Measurements from ENCODE around the gene SLC16A12. TPM values are rescaled to one million over a fixed set of nuclear protein-coding genes. Genes with fewer than 3 reads are reported as not detected.

Gene SLC16A12
- total RNA-seq, 1 donor from 2014 or later, result 1.0 TPM

DNA sequence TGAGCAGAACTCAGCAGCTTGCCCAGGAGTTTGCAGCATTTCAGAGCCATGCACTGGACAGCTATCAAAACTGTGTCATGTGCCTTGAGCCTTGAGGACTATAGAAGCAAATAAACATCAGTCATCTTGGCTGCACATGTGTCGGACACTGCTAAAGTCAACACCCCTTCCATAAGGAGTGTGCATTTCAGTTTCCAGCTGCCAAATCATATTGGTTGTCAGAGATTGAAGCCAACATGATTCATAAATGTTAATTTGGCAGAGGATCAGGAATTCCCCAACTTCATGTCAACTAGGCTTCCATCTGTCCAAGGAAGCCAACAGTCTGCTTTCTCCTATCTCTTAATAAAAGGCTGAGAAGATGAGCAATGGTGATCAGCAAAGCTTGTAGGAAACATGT lies 32.8 kb downstream of the SLC16A12 start:
- H3K36me3 ChIP-seq, result no peaks in the 10 kb centered on the region
- H3K9me3 ChIP-seq, result no peaks in the 10 kb centered on the region
- H3K4me1 ChIP-seq, result no peaks in the 10 kb centered on the region
- no peak for ATAC-seq
- H3K27me3 ChIP-seq (ENCODE audit: low read depth), result no peaks in the 10 kb centered on the region
- TF ChIP-seq, protein P1, sequence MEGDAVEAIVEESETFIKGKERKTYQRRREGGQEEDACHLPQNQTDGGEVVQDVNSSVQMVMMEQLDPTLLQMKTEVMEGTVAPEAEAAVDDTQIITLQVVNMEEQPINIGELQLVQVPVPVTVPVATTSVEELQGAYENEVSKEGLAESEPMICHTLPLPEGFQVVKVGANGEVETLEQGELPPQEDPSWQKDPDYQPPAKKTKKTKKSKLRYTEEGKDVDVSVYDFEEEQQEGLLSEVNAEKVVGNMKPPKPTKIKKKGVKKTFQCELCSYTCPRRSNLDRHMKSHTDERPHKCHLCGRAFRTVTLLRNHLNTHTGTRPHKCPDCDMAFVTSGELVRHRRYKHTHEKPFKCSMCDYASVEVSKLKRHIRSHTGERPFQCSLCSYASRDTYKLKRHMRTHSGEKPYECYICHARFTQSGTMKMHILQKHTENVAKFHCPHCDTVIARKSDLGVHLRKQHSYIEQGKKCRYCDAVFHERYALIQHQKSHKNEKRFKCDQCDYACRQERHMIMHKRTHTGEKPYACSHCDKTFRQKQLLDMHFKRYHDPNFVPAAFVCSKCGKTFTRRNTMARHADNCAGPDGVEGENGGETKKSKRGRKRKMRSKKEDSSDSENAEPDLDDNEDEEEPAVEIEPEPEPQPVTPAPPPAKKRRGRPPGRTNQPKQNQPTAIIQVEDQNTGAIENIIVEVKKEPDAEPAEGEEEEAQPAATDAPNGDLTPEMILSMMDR (IDR thresholded peaks at IDR 0.05), result no peak
- intact Hi-C loops (cut with DNase I), result no loop called here
- H3K4me3 ChIP-seq, result no peak overlapping the region
- no peak overlapping the region for H3K27ac ChIP-seq
- DNase-seq, result no peak

DNA sequence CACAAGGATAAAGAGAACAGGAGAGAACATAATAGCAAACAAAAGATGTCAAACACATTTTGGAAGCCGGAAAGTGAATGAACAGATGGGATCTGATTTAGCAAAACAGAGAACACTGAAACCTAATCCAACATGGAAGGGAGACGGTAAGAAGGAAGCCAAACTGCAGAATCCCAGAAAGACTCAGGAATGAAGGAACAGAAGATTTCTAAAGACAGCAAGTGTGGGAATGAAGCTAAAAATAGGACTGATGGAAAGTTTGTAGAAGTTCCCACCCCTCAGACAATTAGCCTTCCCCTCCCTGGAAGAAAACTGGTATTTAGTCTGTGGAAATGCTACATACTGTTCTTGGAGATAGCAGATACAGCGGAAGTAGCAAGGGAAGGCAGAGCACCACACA lies 40.8 kb downstream of the SLC16A12 start:
- TF ChIP-seq, protein P1 (IDR thresholded peaks at IDR 0.05), result no peak
- no peak overlapping the region for H3K27ac ChIP-seq
- intact Hi-C loops (cut with DNase I), result no loop called here
- no peaks in the 10 kb centered on the region for H3K36me3 ChIP-seq
- ATAC-seq, result no peak
- DNase-seq, result no peak
- no peaks in the 10 kb centered on the region for H3K4me1 ChIP-seq
- H3K4me3 ChIP-seq, result no peak overlapping the region
- no peaks in the 10 kb centered on the region for H3K27me3 ChIP-seq (ENCODE audit: low read depth)
- no peaks in the 10 kb centered on the region for H3K9me3 ChIP-seq

DNA sequence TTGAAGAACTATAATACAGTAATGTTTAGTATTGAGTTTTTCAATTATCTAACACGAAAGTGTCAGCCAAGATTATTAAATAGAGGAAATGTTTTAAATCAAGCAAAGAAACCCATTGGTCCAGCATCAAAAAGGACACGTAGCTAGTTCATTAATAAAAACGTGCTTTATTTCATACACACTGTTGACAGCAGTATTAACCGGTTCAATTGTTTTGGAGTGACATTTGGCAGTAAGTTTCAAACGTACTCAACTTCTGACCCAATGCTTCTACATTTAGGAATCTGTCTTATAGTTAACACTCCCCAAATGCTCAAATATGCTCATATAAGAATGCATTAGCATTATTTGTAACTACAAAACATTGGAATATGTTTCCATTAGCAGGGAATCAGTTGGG lies 41.3 kb downstream of the SLC16A12 start:
- ATAC-seq, result no peak

DNA sequence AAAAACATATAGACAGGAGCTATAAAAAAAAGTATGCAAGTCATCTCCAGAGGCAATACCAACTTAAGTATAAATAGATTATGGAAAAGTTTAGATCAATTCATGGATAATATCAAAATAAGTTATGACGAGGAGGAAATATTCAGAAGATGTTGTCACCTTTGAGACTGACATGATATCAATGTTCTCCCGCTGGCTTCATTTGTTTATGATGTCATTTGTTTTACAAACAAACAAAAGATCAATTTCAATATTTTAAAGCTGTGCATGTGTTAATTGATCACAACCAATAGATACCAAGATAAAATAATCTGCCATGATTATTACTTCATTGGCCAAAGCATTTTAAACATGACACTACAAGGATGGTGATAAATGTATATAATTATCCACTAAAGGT lies 43.5 kb downstream of the SLC16A12 start:
- TF ChIP-seq, protein P1 (IDR thresholded peaks at IDR 0.05), result no peak
- intact Hi-C loops (cut with DNase I), result no loop called here
- H3K27me3 ChIP-seq (ENCODE audit: low read depth), result no peaks in the 10 kb centered on the region
- DNase-seq, result no peak
- H3K36me3 ChIP-seq, result no peaks in the 10 kb centered on the region
- ATAC-seq, result no peak
- no peaks in the 10 kb centered on the region for H3K4me1 ChIP-seq
- H3K9me3 ChIP-seq, result no peaks in the 10 kb centered on the region
- no peak overlapping the region for H3K27ac ChIP-seq
- no peak overlapping the region for H3K4me3 ChIP-seq

More for the DNA sequence above, 41.3 kb downstream of the SLC16A12 start:
- DNase-seq, result no peak
- Histone ChIP-seq H3K4me3 (no peak overlapping the region), H3K27me3 (ENCODE audit: low read depth) (no peaks in the 10 kb centered on the region), H3K4me1 (no peaks in the 10 kb centered on the region), H3K9me3 (no peaks in the 10 kb centered on the region), H3K36me3 (no peaks in the 10 kb centered on the region), H3K27ac (no peak overlapping the region)
- intact Hi-C loops (cut with DNase I), result no loop called here
- TF ChIP-seq, protein P1 (IDR thresholded peaks at IDR 0.05), result no peak

DNA sequence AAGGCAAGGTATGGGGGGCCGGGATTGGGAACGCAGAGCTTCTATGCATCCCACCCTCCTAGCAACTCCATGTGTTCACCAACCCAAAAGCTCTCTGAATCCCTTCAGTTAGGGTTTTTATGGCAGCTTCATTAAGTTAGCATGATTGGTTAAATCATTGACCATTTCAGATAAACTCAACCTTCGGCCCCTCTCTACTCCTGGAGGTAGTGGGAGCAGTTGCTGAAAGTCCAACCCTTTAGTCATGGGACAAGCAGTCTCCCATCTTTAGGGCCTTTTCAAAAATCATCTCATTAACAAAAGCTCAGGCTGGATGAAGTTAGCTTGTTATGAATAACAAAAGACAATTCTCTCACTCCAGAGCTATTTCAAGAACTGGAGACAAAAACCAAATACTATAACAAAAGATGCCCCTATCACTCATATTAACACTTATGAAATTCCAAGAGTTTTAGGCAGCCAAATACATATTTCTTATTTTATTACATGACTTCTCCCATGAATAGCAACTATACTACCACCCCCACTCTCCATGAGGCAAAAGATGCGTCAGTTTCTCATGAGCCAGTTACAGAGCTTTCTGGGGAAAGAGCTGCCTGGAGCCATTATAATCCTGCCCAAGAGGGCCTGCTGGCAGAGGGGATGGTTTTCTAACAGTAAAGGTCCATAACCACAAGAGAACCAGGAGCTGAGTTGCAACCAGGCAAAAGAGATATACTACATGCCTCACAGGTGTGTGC lies 44.6 kb downstream of the SLC16A12 start:
- Histone ChIP-seq H3K9me3 (no peaks in the 10 kb centered on the region), H3K36me3 (no peaks in the 10 kb centered on the region), H3K4me1 (no peaks in the 10 kb centered on the region), H3K27ac (no peak overlapping the region), H3K4me3 (no peak overlapping the region), H3K27me3 (ENCODE audit: low read depth) (no peaks in the 10 kb centered on the region)
- TF ChIP-seq, protein P1 (IDR thresholded peaks at IDR 0.05), result no peak
- ATAC-seq (no peak), DNase-seq (no peak)
- intact Hi-C loops (cut with DNase I), result no loop called here

Data from lower lobe of right lung (tissue), 2 donors.